ENCODE measurements around the gene POP4.

POP4 gene

GRCh38 chr19:29636553-29637360, 30.7 kb downstream of the POP4 start:
- H3K27ac ChIP-seq = no peak overlapping the region
- TF ChIP-seq CTCF (conservative IDR thresholded peaks at IDR 0.05) = no peak

GRCh38 chr19:29639086-29639485, 33.0 kb downstream of the POP4 start:
- no peak for TF ChIP-seq CTCF (conservative IDR thresholded peaks at IDR 0.05)
- H3K27ac ChIP-seq = no peak overlapping the region

GRCh38 chr19:29640231-29640630, 34.1 kb downstream of the POP4 start:
- H3K27ac ChIP-seq = no peak overlapping the region
- no peak for TF ChIP-seq CTCF (conservative IDR thresholded peaks at IDR 0.05)

GRCh38 chr19:29641597-29641996, 35.5 kb downstream of the POP4 start:
- TF ChIP-seq CTCF (conservative IDR thresholded peaks at IDR 0.05) = no peak
- no peak overlapping the region for H3K27ac ChIP-seq

- H3K27ac ChIP-seq = no peak overlapping the region
- no peak for TF ChIP-seq CTCF (conservative IDR thresholded peaks at IDR 0.05)
Observed at GRCh38 chr19:29643361-29643935, 37.4 kb downstream of the POP4 start.

- H3K27ac ChIP-seq = peak overlapping the region; percentile 70; the same call in 1 of the 2 replicates
- no peak for TF ChIP-seq CTCF (conservative IDR thresholded peaks at IDR 0.05)
Observed at GRCh38 chr19:29644210-29644609, 38.1 kb downstream of the POP4 start.

- peak overlapping the region; percentile 70 for H3K27ac ChIP-seq
- no peak for TF ChIP-seq CTCF (conservative IDR thresholded peaks at IDR 0.05)
Observed at GRCh38 chr19:29645491-29645867, 39.4 kb downstream of the POP4 start.
